GM08714 (cell line): Measurements from ENCODE around the gene TMCC1.
"Not testable (repeated sequence)": the region's sequence is repeated elsewhere in the genome, so short reads cannot be mapped to it uniquely, and the experiment has no call there.

Experiments
- H3K4me3 ChIP-seq: fragments of 200-500 bp; sonication (Bioruptor generic); 2 replicates; pipeline ENCODE4 v1.5.1; 2014; ENCODE audit warnings: mild to moderate bottlenecking, low read length, inconsistent platforms
- ZNF274 ChIP-seq: IDR thresholded peaks from 2 replicates; pipeline ENCODE4 v1.6.1; 2012; ENCODE audit warnings: mild to moderate bottlenecking, low read depth, low read length

Gene TMCC1

DNA sequence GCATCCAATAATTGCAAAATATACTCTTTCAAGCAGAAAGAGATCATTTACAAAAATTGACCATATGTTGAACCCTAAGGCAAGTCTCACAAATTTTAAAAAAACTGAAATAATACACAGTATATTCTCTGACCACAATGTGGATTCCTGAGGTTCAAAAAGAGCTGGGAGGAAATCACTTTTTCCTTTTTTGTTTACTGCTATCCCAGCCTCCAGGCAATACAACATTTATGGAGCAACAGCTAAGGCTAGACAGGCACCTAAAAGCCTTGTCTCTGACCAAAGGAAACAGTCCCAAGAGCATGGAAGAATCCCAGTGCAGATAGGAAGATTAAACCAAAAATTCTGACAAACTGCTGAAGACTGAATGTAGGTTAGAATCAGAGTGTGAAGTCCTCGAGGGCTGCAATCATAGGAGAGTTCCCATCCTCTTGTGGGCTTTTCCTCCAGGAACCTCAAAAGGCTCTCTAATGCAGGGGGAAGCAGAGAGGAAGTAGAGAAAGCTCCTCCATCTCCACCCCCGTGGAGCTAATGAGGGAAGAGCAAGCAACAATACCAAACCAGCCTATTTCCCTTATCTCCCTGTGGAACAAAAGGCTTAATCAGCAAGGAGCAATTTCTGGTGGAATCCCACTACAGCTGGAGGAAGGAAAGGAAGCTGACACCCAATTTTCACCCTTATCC, 57.0 kb downstream of the TMCC1 start:
- no peak for TF ChIP-seq ZNF274

DNA sequence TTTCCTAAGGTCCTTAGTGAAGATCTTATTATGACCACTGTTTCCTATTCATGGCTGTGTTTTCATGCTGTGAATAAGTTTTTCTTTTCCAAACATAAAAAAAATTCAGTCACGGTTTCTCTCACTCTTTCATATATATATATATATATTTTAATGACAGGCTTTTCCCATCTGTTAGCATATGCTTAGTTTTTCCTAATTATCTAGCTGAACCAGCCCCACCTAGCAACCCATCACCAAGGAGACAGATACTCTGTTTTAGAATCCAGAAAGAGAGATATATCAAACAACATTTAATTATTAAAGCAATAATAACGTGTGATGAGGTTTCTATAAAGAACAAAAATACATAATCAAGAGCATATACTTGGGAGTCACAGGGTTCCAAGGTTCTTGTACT, 58.3 kb downstream of the TMCC1 start:
- no peak for TF ChIP-seq ZNF274
- H3K4me3 ChIP-seq = no peak overlapping the region

More for the DNA sequence above, 57.0 kb downstream of the TMCC1 start:
- no peak overlapping the region for H3K4me3 ChIP-seq

DNA sequence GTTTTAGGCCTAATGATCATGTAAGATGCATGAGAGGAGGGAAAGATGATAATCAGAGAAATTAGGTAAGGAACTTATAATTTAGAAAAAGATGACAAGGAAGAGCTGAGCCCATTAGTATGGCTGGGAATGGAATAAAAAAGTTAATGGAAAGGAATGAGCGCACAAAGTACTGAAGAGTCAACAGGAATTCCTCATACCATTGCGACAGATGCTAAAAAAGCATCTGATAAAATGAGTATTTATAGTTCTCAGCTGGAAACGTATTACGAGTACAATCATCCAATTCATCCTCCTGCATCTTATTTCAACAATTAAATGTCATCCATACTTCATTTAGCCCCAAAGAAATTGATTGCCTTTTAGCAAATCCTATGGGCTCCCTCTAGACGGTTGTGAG, 58.9 kb downstream of the TMCC1 start:
- H3K4me3 ChIP-seq = no peak overlapping the region
- TF ChIP-seq ZNF274 = no peak

DNA sequence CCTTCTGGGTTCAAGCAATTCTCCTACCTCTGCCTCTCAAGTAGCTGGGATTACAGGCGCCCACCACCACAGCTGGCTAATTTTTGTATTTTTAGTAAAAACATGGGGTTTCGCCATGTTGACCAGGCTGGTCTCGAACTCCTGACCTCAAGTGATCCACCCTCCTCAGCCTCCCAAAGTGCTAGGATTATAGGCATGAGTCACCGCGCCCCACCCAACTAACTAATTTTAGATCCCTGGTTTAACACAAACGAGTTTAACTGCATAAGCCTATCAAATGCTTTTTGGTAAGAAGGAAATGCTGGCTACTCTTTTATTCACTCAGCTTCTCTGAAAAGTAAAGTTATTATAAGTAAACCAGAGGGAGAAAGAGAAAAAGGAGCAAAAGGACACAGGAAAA, 61.6 kb downstream of the TMCC1 start:
- H3K4me3 ChIP-seq = not testable (repeated sequence)

DNA sequence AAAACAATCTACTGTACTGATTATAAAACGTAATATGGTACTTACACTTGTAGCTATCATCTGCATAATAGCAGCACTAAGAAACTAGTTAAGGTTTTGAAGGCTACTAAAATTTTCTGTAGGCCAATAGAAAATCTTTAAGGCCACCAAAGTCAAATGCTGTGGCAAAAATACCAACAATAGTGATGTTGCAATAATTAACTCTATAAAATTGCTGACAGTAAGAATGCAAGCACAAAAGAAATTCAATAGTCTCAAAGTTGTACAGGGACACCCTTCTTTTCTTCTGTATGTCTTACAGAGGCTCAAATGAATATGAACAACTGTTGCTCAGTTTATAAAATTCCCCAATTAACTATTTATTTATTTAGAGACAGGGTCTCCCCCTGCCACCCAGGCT, 62.0 kb downstream of the TMCC1 start:
- no peak overlapping the region for H3K4me3 ChIP-seq
- no peak for TF ChIP-seq ZNF274

DNA sequence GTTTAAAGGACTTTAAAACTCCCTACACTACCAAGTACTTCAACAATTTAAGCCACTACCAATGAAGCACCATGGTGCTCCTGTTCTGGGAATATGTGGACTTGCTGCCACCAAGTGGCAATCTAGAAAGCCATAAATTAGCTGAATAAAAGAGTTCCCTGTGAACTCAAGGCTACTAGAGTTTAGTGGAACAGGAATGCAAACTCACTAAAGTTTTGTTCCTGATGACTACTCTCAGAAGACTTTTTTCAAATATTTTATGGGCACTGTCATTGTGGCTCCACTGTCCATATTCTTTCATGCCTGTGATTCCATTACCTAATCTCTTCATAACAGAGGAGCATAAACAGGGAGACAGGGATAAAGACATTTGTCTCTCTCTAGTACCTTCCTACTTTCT, 63.9 kb downstream of the TMCC1 start:
- no peak overlapping the region for H3K4me3 ChIP-seq
- TF ChIP-seq ZNF274 = no peak

DNA sequence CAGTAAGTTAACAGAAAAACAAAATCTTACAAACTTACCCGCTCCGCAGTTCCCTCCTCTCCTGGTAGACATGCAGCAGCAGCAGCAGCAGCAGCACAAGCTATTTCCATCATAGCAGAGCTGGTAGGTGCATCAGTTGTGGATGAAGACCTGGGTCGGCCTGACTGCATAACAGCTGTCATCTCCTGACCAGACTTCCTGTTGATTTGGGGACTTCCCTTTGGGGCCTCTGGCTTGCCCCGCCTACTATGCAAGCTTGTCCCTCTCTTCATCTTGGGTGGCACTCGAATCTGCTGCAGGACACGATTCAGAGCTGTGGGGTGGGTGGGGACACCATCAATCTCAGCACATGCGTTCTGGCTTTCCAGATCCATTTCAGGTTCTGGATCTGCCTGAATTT, 65.7 kb downstream of the TMCC1 start:
- no peak overlapping the region for H3K4me3 ChIP-seq

DNA sequence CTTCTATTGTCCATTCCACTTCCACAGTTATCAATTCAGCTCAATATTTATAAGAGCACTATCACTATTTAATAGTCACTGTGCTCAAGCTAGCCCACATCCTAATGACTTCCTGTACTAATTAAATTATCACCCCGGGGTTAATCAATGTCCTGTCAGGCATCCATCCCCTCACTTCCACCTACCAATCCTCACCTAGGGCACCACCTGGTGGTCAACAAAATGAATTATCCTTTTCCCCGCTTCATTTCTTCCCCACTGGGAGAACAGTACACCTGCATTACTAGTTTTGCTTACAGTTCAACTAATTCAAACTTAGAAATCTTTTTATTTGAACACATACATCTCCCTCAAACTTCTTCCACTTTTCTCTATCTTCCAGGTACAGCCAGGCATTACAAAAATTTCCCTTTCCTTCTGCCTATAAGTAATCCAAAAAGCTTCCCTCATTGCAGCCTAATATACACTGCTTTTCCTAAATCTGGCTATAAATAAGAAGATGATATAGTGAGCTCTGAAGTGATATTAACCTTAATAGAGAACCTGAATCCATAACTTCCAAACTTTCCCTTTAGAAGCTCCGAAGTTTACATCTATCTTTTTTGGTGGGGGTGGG, 68.5 kb downstream of the TMCC1 start:
- TF ChIP-seq ZNF274 = no peak
- no peak overlapping the region for H3K4me3 ChIP-seq

More for the DNA sequence above, 65.7 kb downstream of the TMCC1 start:
- TF ChIP-seq ZNF274 = no peak

DNA sequence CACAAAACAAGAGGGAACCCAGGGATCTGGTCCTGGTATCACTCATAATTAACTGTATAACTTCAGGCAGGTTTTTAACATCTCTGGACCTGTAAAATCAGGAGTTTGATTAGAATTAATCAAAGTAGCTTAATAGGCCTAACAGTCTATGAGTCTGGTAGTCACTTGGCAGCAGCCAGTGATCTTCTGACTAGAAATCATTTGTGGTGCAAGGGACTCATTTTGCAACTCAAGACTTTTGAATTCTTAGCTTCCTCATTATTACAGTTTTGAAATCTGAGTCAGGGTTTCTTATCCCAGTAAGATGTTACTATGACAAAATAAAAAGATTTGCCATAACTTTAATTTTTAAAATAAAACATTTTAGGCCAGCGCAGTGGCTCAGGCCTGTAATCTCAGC, 70.8 kb downstream of the TMCC1 start:
- no peak overlapping the region for H3K4me3 ChIP-seq

DNA sequence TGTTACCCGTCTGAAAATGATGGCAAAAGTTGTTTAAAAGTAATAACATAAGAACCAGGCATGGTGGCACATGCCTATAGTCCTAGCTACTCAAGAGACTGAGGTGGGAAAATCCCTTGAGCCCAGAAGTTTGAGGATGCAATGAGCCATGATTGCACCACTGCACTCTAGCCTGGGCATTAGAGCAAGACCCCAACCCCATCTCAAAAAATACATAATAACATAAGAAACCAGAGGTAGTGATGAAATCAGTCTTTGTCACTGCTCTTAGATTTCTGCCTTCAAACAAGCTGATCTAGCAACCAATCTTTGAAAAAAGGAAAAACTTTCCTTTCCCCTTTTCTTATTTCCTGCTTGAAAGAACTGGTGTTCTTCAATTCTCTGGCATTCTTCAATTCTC, 71.3 kb downstream of the TMCC1 start:
- no peak overlapping the region for H3K4me3 ChIP-seq
- no peak for TF ChIP-seq ZNF274

More for the DNA sequence above, 70.8 kb downstream of the TMCC1 start:
- TF ChIP-seq ZNF274 = no peak

DNA sequence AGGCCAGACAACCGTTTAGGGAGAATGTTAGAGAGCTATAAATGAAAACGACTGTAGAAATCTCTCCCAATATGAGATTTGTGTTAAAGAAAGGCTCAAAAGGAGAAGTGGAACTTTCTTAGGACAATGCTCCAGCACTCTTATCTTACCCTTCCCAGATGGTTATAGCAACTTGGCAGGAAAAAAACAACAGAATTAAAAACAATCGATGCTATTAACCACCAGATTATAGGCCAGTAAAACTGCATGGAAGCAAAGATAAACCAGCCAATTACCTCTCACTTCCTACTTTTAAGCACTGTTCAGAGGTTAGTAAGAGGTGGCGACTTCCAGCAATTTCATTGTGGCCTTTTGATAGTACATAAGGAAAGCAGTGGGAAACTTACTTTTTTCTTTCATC, 72.9 kb downstream of the TMCC1 start:
- no peak for TF ChIP-seq ZNF274
- H3K4me3 ChIP-seq = no peak overlapping the region

DNA sequence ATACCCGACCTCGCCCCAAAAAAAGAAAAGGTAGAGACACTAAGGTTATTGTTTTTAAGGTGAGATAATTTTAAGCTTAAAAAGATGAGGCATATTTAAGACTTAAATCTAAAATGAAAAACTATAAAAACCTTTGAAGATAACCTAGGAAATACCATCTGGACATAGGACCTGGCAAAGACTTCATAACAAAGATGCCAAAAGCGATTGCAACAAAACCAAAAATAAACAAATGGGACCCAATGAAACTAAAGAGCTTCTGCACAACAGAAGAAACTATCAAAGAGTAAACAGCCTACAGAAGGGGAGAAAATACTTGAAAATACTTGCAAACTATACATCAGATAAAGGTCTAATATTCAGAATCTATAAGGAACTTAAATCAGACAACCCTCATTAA, 80.9 kb downstream of the TMCC1 start:
- H3K4me3 ChIP-seq = no peak overlapping the region
- TF ChIP-seq ZNF274 = no peak

DNA sequence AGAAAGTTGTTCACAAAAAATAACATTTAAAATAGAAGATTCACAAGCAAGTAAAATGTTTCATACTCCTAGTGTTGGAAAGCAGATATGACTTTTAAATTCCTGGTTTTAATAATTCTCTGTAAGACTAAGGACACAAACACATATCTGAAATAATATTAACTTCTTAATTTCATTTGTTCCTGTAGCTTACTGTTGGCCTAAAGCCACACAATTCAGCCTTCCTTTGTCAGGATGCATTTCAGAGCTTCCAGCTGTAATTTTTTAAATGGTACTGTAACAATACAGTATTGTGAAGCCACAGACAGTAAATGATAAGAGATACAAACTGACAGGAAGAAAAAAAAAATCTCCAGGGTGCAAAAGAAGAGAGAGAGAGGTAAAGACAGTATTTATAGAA, 84.2 kb downstream of the TMCC1 start:
- TF ChIP-seq ZNF274 = no peak
- no peak overlapping the region for H3K4me3 ChIP-seq

DNA sequence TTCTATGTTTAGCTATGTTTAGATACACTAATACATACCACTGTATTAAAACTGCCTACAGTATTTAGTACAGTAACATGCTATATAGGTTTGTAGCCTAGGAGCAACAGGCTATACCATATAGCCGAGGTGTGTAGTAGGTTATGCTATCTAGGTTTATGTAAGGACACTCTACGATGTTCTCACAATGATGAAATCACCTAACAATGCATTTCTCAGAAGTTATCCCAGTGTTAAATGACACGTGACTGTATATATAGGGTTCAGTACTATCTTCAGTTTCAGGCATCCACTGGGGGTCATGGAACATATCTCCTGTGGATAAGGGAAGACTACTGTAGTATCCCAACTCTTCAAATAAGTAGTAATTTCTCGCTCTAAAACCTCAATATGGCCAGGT, 97.4 kb downstream of the TMCC1 start:
- TF ChIP-seq ZNF274 = no peak
- H3K4me3 ChIP-seq = no peak overlapping the region

DNA sequence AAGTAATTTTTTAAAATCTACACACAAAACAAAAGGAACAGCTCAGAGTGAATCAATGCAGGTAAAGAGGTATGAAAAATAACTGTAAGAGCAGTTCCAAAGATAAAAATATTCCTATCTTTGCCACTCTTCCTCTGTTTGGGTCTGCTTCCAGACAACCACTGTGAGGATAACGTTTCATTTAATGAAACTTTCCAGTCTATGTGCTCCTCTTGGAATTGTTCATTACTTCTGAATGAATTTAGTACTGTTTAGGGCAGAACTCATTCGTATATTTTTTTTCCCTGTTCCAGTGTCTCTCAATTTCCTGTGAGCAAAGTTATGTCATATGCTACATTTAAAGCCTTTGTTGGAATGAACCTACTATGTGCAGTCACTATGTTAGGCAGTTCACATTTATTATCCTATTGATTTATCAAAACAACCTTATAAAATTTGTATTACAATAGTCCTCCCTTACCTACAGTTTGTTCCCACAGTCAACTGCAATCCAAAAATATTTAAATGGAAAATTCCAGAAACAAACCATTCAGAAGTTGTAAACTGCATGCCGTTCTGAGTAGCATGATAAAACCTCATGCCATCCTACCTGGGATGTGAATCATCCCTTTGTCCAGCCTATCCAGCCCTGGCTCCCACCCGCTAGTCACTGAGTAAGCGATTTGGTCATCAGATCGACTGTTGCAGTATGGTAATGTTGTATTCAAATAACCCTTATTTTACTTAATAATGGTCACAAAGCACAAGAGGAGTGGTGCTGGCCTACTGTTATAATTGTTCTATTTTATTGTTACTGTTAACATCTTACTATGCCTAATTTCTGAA, 98.1 kb downstream of the TMCC1 start:
- no peak for TF ChIP-seq ZNF274
- H3K4me3 ChIP-seq = no peak overlapping the region
